SU-DHL-6 (cell line): Measurements from ENCODE around the gene ARL6IP5.

ENCODE experiments used
- H2AFZ ChIP-seq: fragments of 200-600 bp; sonication (generic); 2 replicates; pipeline ENCODE4 v1.6.1; 2014; ENCODE audit warnings: low read depth, mild to moderate bottlenecking, moderate library complexity, mixed read lengths, antibody characterized with exemption, low read length; ENCODE audit not compliant: severe bottlenecking
- H3F3A ChIP-seq: fragments of 200-600 bp; shearing (Covaris generic); 2 replicates; pipeline ENCODE4 v1.6.0; 2016; ENCODE audit warnings: antibody characterized with exemption, mild to moderate bottlenecking; ENCODE audit not compliant: insufficient read depth
- H3K27ac ChIP-seq: fragments of 200-600 bp; sonication (generic); 2 replicates; pipeline ENCODE4 v1.5.1; 2016; ENCODE audit warnings: low read depth, mild to moderate bottlenecking, low read length, moderate library complexity, mixed read lengths
- H3K27me3 ChIP-seq: fragments of 200-600 bp; sonication (generic), shearing (Covaris generic); 2 replicates; pipeline ENCODE4 v1.6.0; 2014; ENCODE audit warnings: mild to moderate bottlenecking, low read length
- H3K36me3 ChIP-seq: fragments of 200-600 bp; sonication (generic); 2 replicates; pipeline ENCODE4 v1.6.1; 2014; ENCODE audit warnings: mild to moderate bottlenecking, low read length, mixed read lengths
- H3K4me2 ChIP-seq: fragments of 300-600, 200-600 bp; shearing (Covaris generic), sonication (generic); 2 replicates; pipeline ENCODE4 v1.6.0; 2014; ENCODE audit warnings: low read length, low read depth, mild to moderate bottlenecking; ENCODE audit not compliant: poor library complexity, severe bottlenecking
- H3K4me3 ChIP-seq: fragments of 200-600 bp; sonication (generic); 2 replicates; pipeline ENCODE4 v1.5.1; 2014; ENCODE audit warnings: antibody characterized with exemption, low read length, mild to moderate bottlenecking, mixed read lengths; ENCODE audit not compliant: insufficient read depth, poor library complexity, severe bottlenecking
- H3K79me2 ChIP-seq: fragments of 200-600 bp; sonication (generic); 2 replicates; pipeline ENCODE4 v1.6.1; 2014; ENCODE audit warnings: mild to moderate bottlenecking, low read length, moderate library complexity; ENCODE audit not compliant: insufficient read depth
- H3K9ac ChIP-seq: fragments of 200-600 bp; sonication (generic); 2 replicates; pipeline ENCODE4 v1.7.0; 2014; ENCODE audit warnings: mild to moderate bottlenecking, low read length
- H3K9me2 ChIP-seq: fragments of 200-600 bp; sonication (generic); replicated peaks from 2 replicates; pipeline ENCODE4 v1.6.1; 2014; ENCODE audit warnings: low read length; ENCODE audit not compliant: insufficient read depth
- H3K9me3 ChIP-seq: fragments of 200-600 bp; sonication (generic); 2 replicates; pipeline ENCODE4 v1.6.1; 2014; ENCODE audit warnings: low read length, mixed read lengths; ENCODE audit not compliant: insufficient read depth
- H4K20me1 ChIP-seq: fragments of 200-600 bp; sonication (generic); 2 replicates; pipeline ENCODE4 v1.6.1; 2014; ENCODE audit warnings: low read depth, mild to moderate bottlenecking, antibody characterized with exemption, low read length, moderate library complexity, mixed read lengths
- CTCF ChIP-seq: fragments of 200-600 bp; sonication (generic); IDR thresholded peaks from one replicate; pipeline ENCODE4 v1.5.1; 2017; ENCODE audit warnings: antibody characterized with exemption, mild to moderate bottlenecking, low read length, moderate library complexity; ENCODE audit not compliant: insufficient read depth, poor library complexity, severe bottlenecking
- EZH2phosphoT487 ChIP-seq: fragments of 200-600 bp; sonication (generic), shearing (Covaris generic); conservative IDR thresholded peaks from 2 replicates; pipeline ENCODE4 v1.6.1; 2018; ENCODE audit warnings: mild to moderate bottlenecking, antibody characterized with exemption, low read length, moderate library complexity, mixed read lengths

The ARL6IP5 gene

GRCh38 chr3:69104586-69104985 lies 19.8 kb downstream of the ARL6IP5 start:
- Histone ChIP-seq H3K9ac (no peak overlapping the region), H3K79me2 (no peaks in the 10 kb centered on the region; the same call in 1 of the 2 replicates), H3K27ac (no peak overlapping the region), H2AFZ (no peak overlapping the region), H3K9me2 (no peaks in the 10 kb centered on the region), H3K36me3 (peaks cover 4% of the 10 kb centered on the region; the same call in 1 of the 2 replicates), H3F3A (0 out of 2 replicates have a peak, but pooled peaks cover 5% of the 10 kb centered on the region), H3K9me3 (no peaks in the 10 kb centered on the region), H3K4me2 (no peak overlapping the region), H4K20me1 (no peaks in the 10 kb centered on the region), H3K27me3 (no peaks in the 10 kb centered on the region), H3K4me3 (no peak overlapping the region)
- TF ChIP-seq CTCF: no peak
- no peak for TF ChIP-seq EZH2phosphoT487

- Histone ChIP-seq H3K27ac (no peak overlapping the region), H3K36me3 (peaks cover 4% of the 10 kb centered on the region; the same call in 1 of the 2 replicates)
Measured at GRCh38 chr3:69105320-69105719, 20.6 kb downstream of the ARL6IP5 start.

GRCh38 chr3:69107841-69108240 lies 23.1 kb downstream of the ARL6IP5 start:
- no peak overlapping the region for H3K4me2 ChIP-seq
- H3K4me3 ChIP-seq: no peak overlapping the region
- no peak overlapping the region for H3K9ac ChIP-seq
- no peaks in the 10 kb centered on the region for H3K9me3 ChIP-seq
- no peaks in the 10 kb centered on the region for H3K79me2 ChIP-seq
- H2AFZ ChIP-seq: no peak overlapping the region
- H3K9me2 ChIP-seq: no peaks in the 10 kb centered on the region
- TF ChIP-seq CTCF: no peak
- no peak for TF ChIP-seq EZH2phosphoT487
- H3F3A ChIP-seq: 0 out of 2 replicates have a peak, but pooled peaks cover 5% of the 10 kb centered on the region
- no peaks in the 10 kb centered on the region for H4K20me1 ChIP-seq
- H3K27me3 ChIP-seq: no peaks in the 10 kb centered on the region
- H3K36me3 ChIP-seq: peaks cover 4% of the 10 kb centered on the region; the same call in 1 of the 2 replicates
- no peak overlapping the region for H3K27ac ChIP-seq

More at GRCh38 chr3:69105320-69105719, 20.6 kb downstream of the ARL6IP5 start:
- Histone ChIP-seq H4K20me1 (no peaks in the 10 kb centered on the region), H3K9ac (no peak overlapping the region), H3K4me2 (no peak overlapping the region), H2AFZ (no peak overlapping the region), H3K79me2 (no peaks in the 10 kb centered on the region), H3K27me3 (no peaks in the 10 kb centered on the region), H3K9me2 (no peaks in the 10 kb centered on the region), H3F3A (0 out of 2 replicates have a peak, but pooled peaks cover 5% of the 10 kb centered on the region), H3K4me3 (no peak overlapping the region), H3K9me3 (no peaks in the 10 kb centered on the region)
- no peak for TF ChIP-seq CTCF
- no peak for TF ChIP-seq EZH2phosphoT487
